Peyer's patch (tissue), 4 donors: ENCODE data around the gene SLC6A6.

Source experiments
- POLR2A ChIP-seq, 2 donors: fragments of 450-650 bp; IDR thresholded peaks; one replicate each; pipeline ENCODE4 v1.5.1; 2017; ENCODE audit warnings: antibody characterized with exemption in 2 of 2, mild to moderate bottlenecking in 2 of 2, moderate library complexity in 2 of 2
- TF ChIP-seq, protein P1 (sequence below), 6 experiments: fragments of 450-650 bp in 4 of 6; fragments of 200-600 bp in 2 of 6; sonication (generic) in 1 of 6; IDR thresholded peaks; one replicate each; pipeline ENCODE4 v1.5.1; 2017 to 2019; ENCODE audit warnings: antibody characterized with exemption in 6 of 6, mild to moderate bottlenecking in 3 of 6, moderate library complexity in 1 of 6

DNA sequence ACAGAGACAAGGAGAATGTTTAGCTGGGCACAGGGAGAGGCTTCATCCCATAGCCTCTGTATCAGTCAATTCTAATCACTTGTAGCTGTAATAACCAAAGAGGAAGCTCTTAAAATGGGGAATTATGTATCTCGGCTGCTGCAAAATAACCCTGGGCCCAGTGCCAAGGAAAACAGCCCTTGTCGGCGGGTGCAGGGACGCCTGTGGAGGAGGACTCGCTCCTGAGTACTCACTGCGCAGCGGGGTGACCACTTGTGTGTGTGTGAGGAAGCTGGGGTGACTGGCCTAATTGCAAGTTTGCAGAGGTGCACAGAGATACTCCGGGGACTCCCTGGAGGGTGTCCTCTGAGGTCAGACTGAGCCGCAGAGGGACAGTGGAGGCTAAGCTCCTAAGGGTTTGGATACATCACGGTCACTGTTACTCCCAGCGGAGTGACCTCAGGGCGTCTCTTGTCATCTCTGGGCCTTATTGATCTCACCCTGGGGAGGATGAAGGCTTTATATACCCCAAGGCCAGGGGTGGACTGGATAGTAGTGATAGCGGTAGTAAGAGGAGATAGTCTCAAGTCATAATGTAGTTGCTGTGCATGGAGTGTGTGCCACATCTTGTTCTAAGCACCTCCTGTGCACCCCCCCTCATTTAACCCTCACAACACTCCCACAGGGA is 37.2 kb downstream of the SLC6A6 start:
- TF ChIP-seq, protein P1, sequence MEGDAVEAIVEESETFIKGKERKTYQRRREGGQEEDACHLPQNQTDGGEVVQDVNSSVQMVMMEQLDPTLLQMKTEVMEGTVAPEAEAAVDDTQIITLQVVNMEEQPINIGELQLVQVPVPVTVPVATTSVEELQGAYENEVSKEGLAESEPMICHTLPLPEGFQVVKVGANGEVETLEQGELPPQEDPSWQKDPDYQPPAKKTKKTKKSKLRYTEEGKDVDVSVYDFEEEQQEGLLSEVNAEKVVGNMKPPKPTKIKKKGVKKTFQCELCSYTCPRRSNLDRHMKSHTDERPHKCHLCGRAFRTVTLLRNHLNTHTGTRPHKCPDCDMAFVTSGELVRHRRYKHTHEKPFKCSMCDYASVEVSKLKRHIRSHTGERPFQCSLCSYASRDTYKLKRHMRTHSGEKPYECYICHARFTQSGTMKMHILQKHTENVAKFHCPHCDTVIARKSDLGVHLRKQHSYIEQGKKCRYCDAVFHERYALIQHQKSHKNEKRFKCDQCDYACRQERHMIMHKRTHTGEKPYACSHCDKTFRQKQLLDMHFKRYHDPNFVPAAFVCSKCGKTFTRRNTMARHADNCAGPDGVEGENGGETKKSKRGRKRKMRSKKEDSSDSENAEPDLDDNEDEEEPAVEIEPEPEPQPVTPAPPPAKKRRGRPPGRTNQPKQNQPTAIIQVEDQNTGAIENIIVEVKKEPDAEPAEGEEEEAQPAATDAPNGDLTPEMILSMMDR (IDR thresholded peaks at IDR 0.05), result no peak
- no peak for TF ChIP-seq POLR2A (IDR thresholded peaks at IDR 0.05)
